GM18873 (cell line): ENCODE measurements around the gene EXOC4.
"Not testable (repeated sequence)": the region's sequence is repeated elsewhere in the genome, so short reads cannot be mapped to it uniquely, and the experiment has no call there.

Source experiments
- ATAC-seq: cut with Tn5 transposase; IDR thresholded peaks from one replicate; pipeline ENCODE4 v1.9.1; 2021; ENCODE audit warnings: mild to moderate bottlenecking, moderate library complexity, moderate number of reproducible peaks; ENCODE audit not compliant: unreplicated experiment, low FRiP score

Gene EXOC4

GRCh38 chr7:133886086-133886485 lies 633.2 kb downstream of the EXOC4 start:
- no peak for ATAC-seq

- no peak for ATAC-seq
Observed at GRCh38 chr7:133886797-133887196, 633.9 kb downstream of the EXOC4 start.

GRCh38 chr7:133887459-133887858 lies 634.6 kb downstream of the EXOC4 start:
- no peak for ATAC-seq

GRCh38 chr7:133888061-133888930 lies 635.4 kb downstream of the EXOC4 start:
- ATAC-seq = no peak

- ATAC-seq = no peak
Observed at GRCh38 chr7:133904776-133905175, 651.9 kb downstream of the EXOC4 start.

GRCh38 chr7:133906553-133906952 lies 653.7 kb downstream of the EXOC4 start:
- not testable (repeated sequence) for ATAC-seq

GRCh38 chr7:133910761-133911160 lies 657.9 kb downstream of the EXOC4 start:
- no peak for ATAC-seq

GRCh38 chr7:133911724-133912123 lies 658.8 kb downstream of the EXOC4 start:
- ATAC-seq = no peak

GRCh38 chr7:133912916-133913697 lies 660.2 kb downstream of the EXOC4 start:
- ATAC-seq = no peak

- ATAC-seq = no peak
Observed at GRCh38 chr7:133916621-133917020, 663.7 kb downstream of the EXOC4 start.

GRCh38 chr7:133919810-133920209 lies 666.9 kb downstream of the EXOC4 start:
- ATAC-seq = no peak

GRCh38 chr7:133921635-133922182 lies 668.8 kb downstream of the EXOC4 start:
- no peak for ATAC-seq

- no peak for ATAC-seq
Observed at GRCh38 chr7:133923974-133924373, 671.1 kb downstream of the EXOC4 start.

- no peak for ATAC-seq
Observed at GRCh38 chr7:133931053-133931452, 678.2 kb downstream of the EXOC4 start.

GRCh38 chr7:133932591-133932990 lies 679.7 kb downstream of the EXOC4 start:
- no peak for ATAC-seq

- ATAC-seq = no peak
Observed at GRCh38 chr7:133934262-133934976, 681.5 kb downstream of the EXOC4 start.

- ATAC-seq = no peak
Observed at GRCh38 chr7:133934977-133935330, 682.1 kb downstream of the EXOC4 start.

- ATAC-seq = no peak
Observed at GRCh38 chr7:133936074-133936473, 683.2 kb downstream of the EXOC4 start.

GRCh38 chr7:133937786-133938185 lies 684.9 kb downstream of the EXOC4 start:
- ATAC-seq = no peak

- ATAC-seq = no peak
Observed at GRCh38 chr7:133940368-133940767, 687.5 kb downstream of the EXOC4 start.

GRCh38 chr7:133941496-133941895 lies 688.6 kb downstream of the EXOC4 start:
- no peak for ATAC-seq
